Psoas muscle (tissue), 8 donors: ENCODE measurements around the gene RABGGTA. TPM values are rescaled to one million over a fixed set of nuclear protein-coding genes. Genes with fewer than 3 reads are reported as not detected.
A peak's percentile ranks its signal among the peaks of the same experiment; 100 is the strongest.

ENCODE experiments used
- ATAC-seq, 4 donors: fragments of 200-7000 bp; cut with Tn5 transposase; one replicate each; pipeline ENCODE4 v1.9.1; 2020; ENCODE audit warnings: moderate library complexity in 3 of 4, mild to moderate bottlenecking in 2 of 4
- DNase-seq, 2 donors: peaks; one replicate each; pipeline ENCODE4 v3.0.0-alpha.2; 2020
- H3K27ac ChIP-seq: fragments of 200-600 bp; one replicate; pipeline ENCODE4 v1.8.0; 2022
- H3K27me3 ChIP-seq, 3 donors: fragments of 200-600 bp in 1 of 3; one replicate each; pipeline versions ENCODE4 v1.6.1 to v1.8.0; 2013 to 2022; ENCODE audit warnings: low read length in 2 of 3, mild to moderate bottlenecking in 2 of 3, moderate library complexity in 1 of 3; ENCODE audit not compliant: insufficient read depth in 3 of 3
- H3K36me3 ChIP-seq, 2 donors: fragments of 200-600 bp in 1 of 2; one replicate each; pipeline versions ENCODE4 v1.6.1 to v1.8.0; 2013 to 2022; ENCODE audit warnings: low read depth in 1 of 2, mild to moderate bottlenecking in 1 of 2, moderate library complexity in 1 of 2; ENCODE audit not compliant: insufficient read depth in 1 of 2
- H3K4me1 ChIP-seq: fragments of 200-600 bp; one replicate; pipeline ENCODE4 v1.8.0; 2022
- H3K4me3 ChIP-seq: fragments of 200-600 bp; one replicate; pipeline ENCODE4 v1.8.0; 2022; ENCODE audit warnings: mild to moderate bottlenecking
- H3K9me3 ChIP-seq: fragments of 200-600 bp; one replicate; pipeline ENCODE4 v1.8.0; 2022
- CTCF ChIP-seq: fragments of 200-600 bp; IDR thresholded peaks from one replicate; pipeline ENCODE4 v1.8.0; 2022; ENCODE audit warnings: antibody characterized with exemption
- WGBS, 3 donors: extraction: QIAGEN DNeasy Blood & Tissue Kit; methylation state at CpG; one replicate each; pipeline versions ENCODE4 v1.1.6 to v1.1.7; 2013; 5-methylcytosine and 5-hydroxymethylcytosine counted together
- intact Hi-C, 2 donors: fragments of 100-400 bp; cut with DNase I; formaldehyde crosslinking; loops; one replicate each; pipeline versions ENCODE4 v1.11.0 to v1.14.2; 2022
- long read RNA-seq, 2 donors: library from polyadenylated mRNA; unstranded; transcript quantifications; one replicate each; pipeline ENCODE4 v2.0.0, GENCODE V29; 2021
- polyA plus RNA-seq, 3 donors: library from polyadenylated mRNA; stranded (reverse); fragments of 200-250 nt; gene quantifications; one replicate each; pipeline ENCODE4 v1.2.3, GENCODE V29; 2013
- total RNA-seq, 4 donors: library from RNA; stranded (reverse); fragmentation: NEBNext Ultra II Directional in 2 of 4; extraction: Animal tissue kit (Norgen Biotek cat#: 25700) in 2 of 4; gene quantifications; one replicate each; pipeline versions ENCODE4 v1.2.1 to v1.2.4, GENCODE V29; 2021 to 2023
- donor health status: healthy with polysubstance abuse.
- donor health status: DM: no; HTN: no; CAD: no; lungs with moderate emphysema.
- donor health status: Bipolar disorder and iron deficiency.
- donor health status: healthy.
- donor health status: DM: yes; HTN: yes; CAD: no.
- donor health status: DM: no; HTN: no; CAD: no.
- donor health status: DM: no; HTN: no; CAD: no.
- donor health status: DM: yes; HTN: yes; CAD: no.

Gene RABGGTA
- total RNA-seq, result 10 to 100 TPM; 16.9 to 17.8 (median 17.3) TPM
- polyA plus RNA-seq, result 10 to 100 TPM; 15.1 to 36.2 (median 18.9) TPM
- long read RNA-seq, donor 1, transcript RABGGTA-201 (17 exons, 2,088 nt), result major isoform, 19 of 25 reads
- long read RNA-seq, donor 1, partial matches to known transcripts, result 1 of 25 reads
- long read RNA-seq, donor 1, other reads (novel, unspliced or antisense), result 3 of 25 reads
- long read RNA-seq, donor 2, transcript RABGGTA-201 (17 exons, 2,088 nt), result major isoform, 30 of 47 reads
- long read RNA-seq, donor 2, partial matches to known transcripts, result 3 of 47 reads
- long read RNA-seq, donor 2, other reads (novel, unspliced or antisense), result 10 of 47 reads

GRCh38 chr14:24271134-24271833 lies at the start of gene RABGGTA:
Gene RABGGTA (minus strand): TSS chr14:24271597. CDS start chr14:24271115, 482 bp downstream.
- Histone ChIP-seq H3K36me3 (peaks cover 8 to 36% of the 10 kb centered on the region in 2 donors), H3K27ac (peak within 1 kb of the TSS; percentile 92), H3K4me3 (peak within 1 kb of the TSS; percentile 74), H3K27me3 (no peaks in the 10 kb centered on the region), H3K9me3 (no peaks in the 10 kb centered on the region), H3K4me1 (no peaks in the 10 kb centered on the region)
- intact Hi-C loops, result loop anchor here in 1 of 2 donors (2.0 kb wide), 1 partner anchor 28 kb away; the partner anchor contains the start of gene TINF2
- ATAC-seq, result peak; percentile 95 to 98 (median 98)
- peak; percentile 86 to 92 for DNase-seq
- TF ChIP-seq CTCF, result peak; percentile 70
- WGBS, 3 donors, result 0 to 1% (median 1%) methylated on average over 51 to 61 of the region's 61 CpGs

- no peak overlapping the region for H3K4me3 ChIP-seq
- no peaks in the 10 kb centered on the region for H3K9me3 ChIP-seq
- H3K4me1 ChIP-seq, result no peaks in the 10 kb centered on the region
- ATAC-seq (no peak), DNase-seq (no peak)
- no peak overlapping the region for H3K27ac ChIP-seq
- intact Hi-C loops, result no loop called here
- H3K36me3 ChIP-seq, result peaks cover 0 to 13% of the 10 kb centered on the region in 2 donors
- no peak for TF ChIP-seq CTCF
- WGBS, 3 donors, result 82 to 92% (median 89%) methylated on average over 3 of the region's 3 CpGs
- peaks cover 0 to 41% (median 9%) of the 10 kb centered on the region in 3 donors for H3K27me3 ChIP-seq
These were observed 45.9 kb upstream of the RABGGTA start for GRCh38 chr14:24317141-24317928.

GRCh38 chr14:24316597-24316950 lies 45.2 kb upstream of the RABGGTA start:
- DNase-seq (no peak), ATAC-seq (peak in 2 of 4 donors; percentile 2 to 8)
- no peaks in the 10 kb centered on the region for H3K4me1 ChIP-seq
- H3K9me3 ChIP-seq, result no peaks in the 10 kb centered on the region
- H3K4me3 ChIP-seq, result peak overlapping the region; percentile 34
- H3K27ac ChIP-seq, result peak overlapping the region; percentile 38
- intact Hi-C loops, result no loop called here
- peaks cover 0 to 13% of the 10 kb centered on the region in 2 donors for H3K36me3 ChIP-seq
- peaks cover 0 to 41% (median 9%) of the 10 kb centered on the region in 3 donors for H3K27me3 ChIP-seq
- WGBS, 3 donors, result 34 to 50% (median 43%) methylated on average over 15 to 18 of the region's 18 CpGs
- no peak for TF ChIP-seq CTCF

- intact Hi-C loops, result no loop called here
- Histone ChIP-seq H3K4me3 (peak overlapping the region; percentile 34), H3K9me3 (no peaks in the 10 kb centered on the region), H3K36me3 (peaks cover 0 to 13% of the 10 kb centered on the region in 2 donors), H3K4me1 (no peaks in the 10 kb centered on the region), H3K27me3 (peaks cover 0 to 41% (median 9%) of the 10 kb centered on the region in 3 donors), H3K27ac (peak overlapping the region; percentile 38)
- 25 to 30% (median 30%) methylated on average over 64 to 70 of the region's 70 CpGs for WGBS, 3 donors
- DNase-seq (peak; percentile 60 to 76), ATAC-seq (peak; percentile 65 to 75 (median 71))
- TF ChIP-seq CTCF, result peak; percentile 32
These were observed 44.6 kb upstream of the RABGGTA start for GRCh38 chr14:24315807-24316596.
